Heart left ventricle (tissue), 13 donors: ENCODE data around the gene PGK2.

ENCODE experiments used
- POLR2A ChIP-seq, 2 donors: fragments of 450-650 bp; IDR thresholded peaks; one replicate each; pipeline ENCODE4 v1.6.1; 2017; ENCODE audit warnings: antibody characterized with exemption in 2 of 2, mild to moderate bottlenecking in 2 of 2, moderate library complexity in 2 of 2
- TF ChIP-seq, protein P1 (sequence below), 12 donors: fragments of 200-600 bp; sonication (generic) in 4 of 12; IDR thresholded peaks; one replicate each; pipeline versions ENCODE4 v1.5.0 to v1.8.0; 2018 to 2022; ENCODE audit warnings: antibody characterized with exemption in 12 of 12, mild to moderate bottlenecking in 5 of 12
- donor health status: ischemic (EF 13 %, LVEDD 7.1; RV severe dilation, severe dysfunction).
- donor health status: DM: no; HTN: yes; CAD: no.
- donor health status: DM: no; HTN: no; CAD: no.
- donor health status: ischemic (EF 25% LVEDD 6.9; RV normal size, moderate dysfunction).
- donor health status: ischemic (EF 25% LVEDD 5.7; RV mildly dilated, moderate dysfunction).
- donor health status: ischemic (EF 35%, LVEDD 5.7; RV mildly dilated, moderate dysfunction).
- donor health status: nonischemic (EF 11% LVEDD 7.7; RV severe dilation, severe dysfunction).
- donor health status: DM: yes; HTN: yes; CAD: no.
- donor health status: PGD.
- donor health status: ischemic (EF 29% LVEDD 5.4; RV normal size, mild dysfunction).
- donor health status: nonischemic (EF 23%, LVEDD 6.1; RV moderate dilation, normal function).

DNA sequence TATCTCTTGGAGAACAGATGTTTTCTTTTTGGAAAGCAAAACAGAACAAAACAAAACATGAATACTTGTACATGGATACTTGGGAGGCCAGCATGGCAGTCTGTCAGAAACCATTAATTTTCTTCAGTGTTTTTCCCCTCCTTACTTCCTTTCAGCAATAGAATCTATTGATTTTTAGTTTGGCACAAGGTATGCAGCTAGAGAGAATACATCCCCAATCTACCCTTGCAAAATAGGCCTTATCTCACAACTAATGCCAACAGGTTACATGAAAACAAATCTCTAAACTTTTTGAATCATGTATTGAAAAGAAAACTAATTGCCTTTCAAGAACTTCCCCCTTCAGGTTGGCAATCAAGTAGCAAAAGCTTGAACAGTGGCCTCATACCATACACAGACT is 2.8 kb downstream of the PGK2 start:
- TF ChIP-seq, protein P1, sequence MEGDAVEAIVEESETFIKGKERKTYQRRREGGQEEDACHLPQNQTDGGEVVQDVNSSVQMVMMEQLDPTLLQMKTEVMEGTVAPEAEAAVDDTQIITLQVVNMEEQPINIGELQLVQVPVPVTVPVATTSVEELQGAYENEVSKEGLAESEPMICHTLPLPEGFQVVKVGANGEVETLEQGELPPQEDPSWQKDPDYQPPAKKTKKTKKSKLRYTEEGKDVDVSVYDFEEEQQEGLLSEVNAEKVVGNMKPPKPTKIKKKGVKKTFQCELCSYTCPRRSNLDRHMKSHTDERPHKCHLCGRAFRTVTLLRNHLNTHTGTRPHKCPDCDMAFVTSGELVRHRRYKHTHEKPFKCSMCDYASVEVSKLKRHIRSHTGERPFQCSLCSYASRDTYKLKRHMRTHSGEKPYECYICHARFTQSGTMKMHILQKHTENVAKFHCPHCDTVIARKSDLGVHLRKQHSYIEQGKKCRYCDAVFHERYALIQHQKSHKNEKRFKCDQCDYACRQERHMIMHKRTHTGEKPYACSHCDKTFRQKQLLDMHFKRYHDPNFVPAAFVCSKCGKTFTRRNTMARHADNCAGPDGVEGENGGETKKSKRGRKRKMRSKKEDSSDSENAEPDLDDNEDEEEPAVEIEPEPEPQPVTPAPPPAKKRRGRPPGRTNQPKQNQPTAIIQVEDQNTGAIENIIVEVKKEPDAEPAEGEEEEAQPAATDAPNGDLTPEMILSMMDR (IDR thresholded peaks at IDR 0.05): no peak
- TF ChIP-seq POLR2A (IDR thresholded peaks at IDR 0.05): no peak
